Measurements from ENCODE around the gene XRCC1. TPM values are rescaled to one million over a fixed set of nuclear protein-coding genes. Genes with fewer than 3 reads are reported as not detected.

XRCC1 gene
- polyA plus RNA-seq, 1 of the 3 experiments (the other 2 are of a cell fraction): 30.3 TPM

- no peaks in the 10 kb centered on the region for H3K9me3 ChIP-seq
- POLR2A ChIA-PET: no interaction called here
- H4K20me1 ChIP-seq (ENCODE audit: insufficient read depth): 0 out of 2 replicates have a peak, but pooled peaks cover 2% of the 10 kb centered on the region
- no peak for DNase-seq
- H3K36me3 ChIP-seq (replicated peaks in 1 of 2; ENCODE audit: control insufficient read depth in 1 of 2, insufficient read depth in 2 of 2, low read length in 1 of 2): peaks cover 3 to 11% of the 10 kb centered on the region in 2 experiments
- peaks cover 0 to 14% of the 10 kb centered on the region in 2 experiments; a peak in 1 of 4 replicates for H3K4me1 ChIP-seq (ENCODE audit: control insufficient read depth in 1 of 2, insufficient read depth in 2 of 2, low read depth in 1 of 2, low read length in 1 of 2)
- CTCF ChIA-PET: interaction anchor here (1.7 to 2.7 kb wide), 2 partner anchors 8 to 32 kb away, joined by 6 to 21 read pairs; no protein-coding TSS in a partner anchor
- H3K27ac ChIP-seq (ENCODE audit: low read depth in 2 of 2, low read length in 1 of 2): peak overlapping the region in 1 of 2 experiments; percentile 62; a peak in 2 of 4 replicates
- H3K9me2 ChIP-seq: no peaks in the 10 kb centered on the region
- H3K27me3 ChIP-seq (ENCODE audit: insufficient read depth): no peaks in the 10 kb centered on the region
- H3K4me3 ChIP-seq (ENCODE audit: low read depth in 2 of 2, low read length in 1 of 2): no peak overlapping the region
- peaks cover 21% of the 10 kb centered on the region for H3F3A ChIP-seq (replicated peaks; ENCODE audit: insufficient read depth)
- 69% methylated on average over 14 of the region's 14 CpGs for WGBS (ENCODE audit: low lambda C conversion rate)
- no peak overlapping the region for H3K9ac ChIP-seq
- H2AFZ ChIP-seq (ENCODE audit: low read depth): no peak overlapping the region
- TF ChIP-seq RCOR1 (IDR thresholded peaks at IDR 0.05; ENCODE audit: low read length) (no peak), TCF12 (IDR thresholded peaks at IDR 0.05) (0 out of 2 replicates have a peak, but pooled peaks have one; percentile 22), ZBTB33 (IDR thresholded peaks at IDR 0.05; ENCODE audit: borderline replicate concordance, low read depth) (no peak), EZH2phosphoT487 (IDR thresholded peaks at IDR 0.05; ENCODE audit: borderline replicate concordance, low read depth) (no peak), FOSL2 (IDR thresholded peaks at IDR 0.05; ENCODE audit: borderline replicate concordance, low read depth) (0 out of 2 replicates have a peak, but pooled peaks have one; percentile 16)
- peaks cover 26% of the 10 kb centered on the region; the same call in 1 of the 2 replicates for H3K79me2 ChIP-seq (ENCODE audit: insufficient read depth)
- H3K4me2 ChIP-seq: 0 out of 2 replicates have a peak overlapping the region, but pooled peaks have one; percentile 43
Measured at GRCh38 chr19:43562698-43563241, 12.6 kb downstream of the XRCC1 start.

- no peak overlapping the region for H3K4me3 ChIP-seq (ENCODE audit: low read depth in 2 of 2, low read length in 1 of 2)
- H3K9me2 ChIP-seq: no peaks in the 10 kb centered on the region
- peaks cover 21% of the 10 kb centered on the region; the same call in 1 of the 2 replicates for H3K79me2 ChIP-seq (ENCODE audit: insufficient read depth)
- no peak overlapping the region for H3K4me2 ChIP-seq
- POLR2A ChIA-PET: no interaction called here
- H3F3A ChIP-seq (replicated peaks; ENCODE audit: insufficient read depth): peaks cover 26% of the 10 kb centered on the region
- H3K4me1 ChIP-seq (ENCODE audit: control insufficient read depth in 1 of 2, insufficient read depth in 2 of 2, low read depth in 1 of 2, low read length in 1 of 2): peaks cover 0 to 14% of the 10 kb centered on the region in 2 experiments; a peak in 1 of 4 replicates
- H4K20me1 ChIP-seq (ENCODE audit: insufficient read depth): 0 out of 2 replicates have a peak, but pooled peaks cover 2% of the 10 kb centered on the region
- no peak overlapping the region for H3K9ac ChIP-seq
- H3K9me3 ChIP-seq: no peaks in the 10 kb centered on the region
- H2AFZ ChIP-seq (ENCODE audit: low read depth): no peak overlapping the region
- H3K27ac ChIP-seq (ENCODE audit: low read depth in 2 of 2, low read length in 1 of 2): peak overlapping the region in 1 of 2 experiments; percentile 62; a peak in 1 of 4 replicates
- H3K36me3 ChIP-seq (replicated peaks in 1 of 2; ENCODE audit: control insufficient read depth in 1 of 2, insufficient read depth in 2 of 2, low read length in 1 of 2): peaks cover 3 to 11% of the 10 kb centered on the region in 2 experiments
- WGBS (ENCODE audit: low lambda C conversion rate): 95% methylated on average over 6 of the region's 6 CpGs
- no peak for DNase-seq
- CTCF ChIA-PET: interaction anchor here (1.7 kb wide), 1 partner anchor 33 kb away, joined by 6 read pairs; no protein-coding TSS in a partner anchor
- H3K27me3 ChIP-seq (ENCODE audit: insufficient read depth): no peaks in the 10 kb centered on the region
- TF ChIP-seq CTCF (IDR thresholded peaks at IDR 0.05): no peak
- TF ChIP-seq USF2 (IDR thresholded peaks at IDR 0.05; ENCODE audit: borderline replicate concordance, low read depth, low read length): no peak
- TF ChIP-seq REST (IDR thresholded peaks at IDR 0.05; ENCODE audit: low read depth, low read length): no peak
- TF ChIP-seq GATA2 (CRISPR knock-in tag; IDR thresholded peaks at IDR 0.05): no peak
- no peak for TF ChIP-seq EZH2phosphoT487 (IDR thresholded peaks at IDR 0.05; ENCODE audit: borderline replicate concordance, low read depth)
- TF ChIP-seq CHD2 (IDR thresholded peaks at IDR 0.05; ENCODE audit: low read length, partially characterized antibody): no peak
- no peak for TF ChIP-seq JUND (IDR thresholded peaks at IDR 0.05)
- TF ChIP-seq IRF3 (IDR thresholded peaks at IDR 0.05; ENCODE audit: low read depth, low read length): no peak
- TF ChIP-seq EP300 (IDR thresholded peaks at IDR 0.05; ENCODE audit: borderline replicate concordance in 1 of 2, low read depth in 1 of 2, low read length in 1 of 2): no peak
- TF ChIP-seq RXRA (IDR thresholded peaks at IDR 0.05; ENCODE audit: borderline replicate concordance, low read depth): no peak
- no peak for TF ChIP-seq NFIC (IDR thresholded peaks at IDR 0.05; ENCODE audit: borderline replicate concordance)
Measured at GRCh38 chr19:43562226-43562697, 13.1 kb downstream of the XRCC1 start.

All from SK-N-SH (cell line).